ENCODE data around the gene RRP9. TPM values are rescaled to one million over a fixed set of nuclear protein-coding genes. Genes with fewer than 3 reads are reported as not detected.

The RRP9 gene
- 36.6 and 38.9 TPM in 2 replicates for total RNA-seq

GRCh38 chr3:51941798-51942602 is at the start of gene RRP9, which contains the start of gene PARP3:
RRP9 (minus strand) TSS chr3:51941904; CDS start chr3:51941867, 37 bp downstream.
PARP3 (plus strand) TSS chr3:51942363; CDS start chr3:51943356, 993 bp downstream.

GRCh38 chr3:51982838-51983577 is 41.3 kb upstream of the RRP9 start, which contains the start of gene ACY1:
ACY1 (plus strand) TSS chr3:51983535; CDS start chr3:51984065, 530 bp downstream.

GRCh38 chr3:51974963-51975851 is 33.5 kb upstream of the RRP9 start, which contains the start of gene ABHD14A:
ABHD14A (plus strand) TSS chr3:51975064; CDS start chr3:51975136, 72 bp downstream.

DNA sequence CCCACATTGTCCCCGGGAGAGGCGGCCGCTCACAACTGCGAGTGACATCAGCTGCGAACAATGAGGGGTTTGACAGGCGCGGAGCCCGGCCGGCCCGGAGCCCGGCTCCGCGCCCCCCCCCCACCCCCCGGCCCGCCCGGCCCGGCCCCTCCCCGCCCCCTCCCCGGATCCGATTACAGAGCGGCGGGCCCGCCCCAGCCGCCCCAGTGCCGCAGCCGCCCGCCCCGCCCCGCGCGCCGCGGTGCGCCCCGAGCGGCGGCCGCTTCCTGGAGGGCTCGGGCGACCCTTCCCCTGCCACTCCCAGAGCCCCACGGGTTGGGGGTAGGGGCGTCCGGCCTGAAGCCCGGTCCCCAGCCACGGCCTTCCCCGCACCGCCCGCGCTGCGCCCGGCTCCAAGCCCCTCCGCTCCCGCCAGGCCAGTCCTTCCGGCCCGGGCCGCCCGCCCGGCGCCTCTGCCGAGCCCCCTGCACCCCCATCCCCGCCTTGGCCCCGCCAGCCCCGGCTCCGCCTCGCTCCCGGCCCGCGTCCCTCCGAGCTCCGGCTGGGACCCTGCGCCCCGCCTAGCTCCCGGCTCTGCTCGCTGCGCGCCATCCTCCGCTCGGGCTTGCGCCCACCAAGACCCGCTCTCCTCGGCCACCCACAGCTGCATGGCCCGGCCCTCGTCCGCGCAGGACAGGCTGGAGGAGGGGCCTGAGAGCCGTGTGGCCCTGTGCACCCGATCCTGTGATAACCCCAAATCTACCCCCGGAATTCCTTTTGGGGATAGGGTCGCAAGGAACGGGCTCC is 25.9 kb upstream of the RRP9 start, which contains the start of gene PCBP4:
TSS of gene PCBP4 (minus strand) at position 71 of the 786 bp plus-strand sequence. CDS start 6,214 bp downstream, outside the sequence.

DNA sequence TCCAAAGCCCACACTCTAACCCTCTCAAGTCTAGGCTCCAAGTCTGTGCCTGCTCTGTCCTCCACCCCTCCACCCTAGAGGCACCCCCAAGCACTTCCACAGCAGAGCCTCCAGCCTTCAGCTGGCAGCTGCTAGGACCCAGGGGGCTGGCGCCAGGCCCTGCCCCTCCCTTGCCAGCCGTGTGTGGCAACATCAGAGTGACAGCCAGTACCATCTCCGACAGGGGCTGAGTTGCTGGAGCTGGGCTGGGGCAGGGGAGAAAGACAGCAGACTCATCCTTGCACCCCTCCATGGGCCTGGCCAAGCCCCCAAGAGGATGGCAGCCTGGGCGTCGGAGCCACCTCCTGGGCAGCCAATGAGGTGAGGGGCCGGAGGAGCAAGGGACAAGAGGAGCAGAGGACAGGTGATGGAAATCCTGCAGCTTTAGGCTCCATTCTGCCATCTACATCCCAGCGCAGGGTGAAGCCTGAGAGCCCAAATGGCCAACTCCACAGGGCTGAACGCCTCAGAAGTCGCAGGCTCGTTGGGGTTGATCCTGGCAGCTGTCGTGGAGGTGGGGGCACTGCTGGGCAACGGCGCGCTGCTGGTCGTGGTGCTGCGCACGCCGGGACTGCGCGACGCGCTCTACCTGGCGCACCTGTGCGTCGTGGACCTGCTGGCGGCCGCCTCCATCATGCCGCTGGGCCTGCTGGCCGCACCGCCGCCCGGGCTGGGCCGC is 13.6 kb upstream of the RRP9 start, which contains the start of gene GPR62:
TSS of gene GPR62 (plus strand) at position 207 of the 718 bp plus-strand sequence. CDS start at position 479, 272 bp downstream.

Other genes with a start within 250 kb of the RRP9 start
- not detected in 2 replicates for gene GRM2, start 234.8 kb downstream of the RRP9 start, total RNA-seq
- gene IQCF6, start 162.7 kb downstream of the RRP9 start, total RNA-seq, result not detected in 2 replicates
- gene IQCF2, start 80.3 kb downstream of the RRP9 start, total RNA-seq, result not detected in 2 replicates
- gene IQCF5, start 66.3 kb downstream of the RRP9 start, total RNA-seq, result not detected in 2 replicates
- gene IQCF1, start 38.6 kb downstream of the RRP9 start, total RNA-seq, result not detected in 2 replicates
- gene PARP3, start 459 bp upstream of the RRP9 start, total RNA-seq, result 15.4 and 31.0 TPM in 2 replicates
- gene GPR62, start 13.5 kb upstream of the RRP9 start, total RNA-seq, result 0.20 TPM in 1 of 2 replicates, not detected in the other
- gene PCBP4, start 25.6 kb upstream of the RRP9 start, total RNA-seq, result 56.2 and 80.7 TPM in 2 replicates
- 35.8 and 41.0 TPM in 2 replicates for gene ABHD14B, start 32.1 kb upstream of the RRP9 start, total RNA-seq
- gene ABHD14A, start 33.2 kb upstream of the RRP9 start, total RNA-seq, result 10.8 and 17.0 TPM in 2 replicates
- gene ACY1, start 41.6 kb upstream of the RRP9 start, total RNA-seq, result 24.9 and 27.4 TPM in 2 replicates
- 1,551 and 1,914 TPM in 2 replicates for gene RPL29, start 54.0 kb upstream of the RRP9 start, total RNA-seq
- gene DUSP7, start 114.7 kb upstream of the RRP9 start, total RNA-seq, result 19.6 and 30.7 TPM in 2 replicates
- gene POC1A, start 212.5 kb upstream of the RRP9 start, total RNA-seq, result 14.8 and 19.7 TPM in 2 replicates

Data from mammary microvascular endothelial cell (primary cell).